ENCODE measurements around the gene CLTCL1.

Gene CLTCL1

DNA sequence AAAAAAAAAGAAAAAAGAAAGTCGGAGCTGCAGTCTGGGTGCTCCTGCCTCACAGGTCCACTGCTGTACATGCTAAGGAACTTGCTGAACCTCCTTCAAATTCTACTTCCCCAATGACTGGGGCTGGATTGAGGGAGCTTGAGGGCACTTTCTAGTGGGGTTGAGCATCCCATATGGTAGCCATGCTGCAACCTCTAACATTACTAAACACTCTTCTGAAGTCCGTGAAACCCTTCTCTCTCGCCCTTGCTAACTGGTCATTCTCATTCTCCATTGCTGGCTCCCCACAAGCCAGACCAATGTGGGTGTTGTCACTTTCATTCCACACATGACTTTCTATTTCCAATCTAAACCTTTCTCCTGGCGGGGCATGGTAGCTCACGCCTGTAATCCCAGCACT is 148.3 kb downstream of the CLTCL1 start:
- H3K9me3 Mint-ChIP-seq = no peaks in the 10 kb centered on the region
- peak overlapping the region; percentile 73 for H3K27ac Mint-ChIP-seq
- TF ChIP-seq, protein P1, sequence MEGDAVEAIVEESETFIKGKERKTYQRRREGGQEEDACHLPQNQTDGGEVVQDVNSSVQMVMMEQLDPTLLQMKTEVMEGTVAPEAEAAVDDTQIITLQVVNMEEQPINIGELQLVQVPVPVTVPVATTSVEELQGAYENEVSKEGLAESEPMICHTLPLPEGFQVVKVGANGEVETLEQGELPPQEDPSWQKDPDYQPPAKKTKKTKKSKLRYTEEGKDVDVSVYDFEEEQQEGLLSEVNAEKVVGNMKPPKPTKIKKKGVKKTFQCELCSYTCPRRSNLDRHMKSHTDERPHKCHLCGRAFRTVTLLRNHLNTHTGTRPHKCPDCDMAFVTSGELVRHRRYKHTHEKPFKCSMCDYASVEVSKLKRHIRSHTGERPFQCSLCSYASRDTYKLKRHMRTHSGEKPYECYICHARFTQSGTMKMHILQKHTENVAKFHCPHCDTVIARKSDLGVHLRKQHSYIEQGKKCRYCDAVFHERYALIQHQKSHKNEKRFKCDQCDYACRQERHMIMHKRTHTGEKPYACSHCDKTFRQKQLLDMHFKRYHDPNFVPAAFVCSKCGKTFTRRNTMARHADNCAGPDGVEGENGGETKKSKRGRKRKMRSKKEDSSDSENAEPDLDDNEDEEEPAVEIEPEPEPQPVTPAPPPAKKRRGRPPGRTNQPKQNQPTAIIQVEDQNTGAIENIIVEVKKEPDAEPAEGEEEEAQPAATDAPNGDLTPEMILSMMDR (IDR thresholded peaks at IDR 0.05) = no peak
- no peak for DNase-seq
- H3K36me3 Mint-ChIP-seq (ENCODE audit: low read depth) = peaks cover 17% of the 10 kb centered on the region
- H3K27me3 Mint-ChIP-seq (ENCODE audit: low read depth, poor library complexity) = peaks cover 39% of the 10 kb centered on the region
- peaks cover 23% of the 10 kb centered on the region for H3K4me1 Mint-ChIP-seq
- peak overlapping the region; percentile 96 for H3K4me3 Mint-ChIP-seq

DNA sequence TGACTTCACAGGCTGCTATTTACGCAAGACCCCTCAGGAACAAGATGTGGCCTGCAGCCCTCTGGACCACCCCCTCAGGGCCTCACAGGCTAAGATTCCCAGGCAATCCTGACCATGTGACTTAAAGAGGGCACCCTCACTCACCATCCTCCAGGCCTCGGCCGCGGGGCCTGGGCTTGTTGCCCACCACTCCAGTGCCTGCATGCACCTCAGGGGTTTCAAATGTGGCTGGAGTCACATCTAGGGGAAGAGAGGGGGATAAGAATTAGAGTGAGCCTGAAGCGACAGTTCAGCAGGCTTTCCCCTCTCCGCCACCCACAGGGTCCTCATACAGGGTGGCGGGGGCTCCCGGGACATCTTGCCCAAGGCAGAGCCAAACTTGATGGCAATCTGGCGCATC is 149.1 kb downstream of the CLTCL1 start:
- peak overlapping the region; percentile 96 for H3K4me3 Mint-ChIP-seq
- no peak for DNase-seq
- TF ChIP-seq, protein P1 (IDR thresholded peaks at IDR 0.05) = no peak
- peaks cover 30% of the 10 kb centered on the region for H3K27me3 Mint-ChIP-seq (ENCODE audit: low read depth, poor library complexity)
- peaks cover 23% of the 10 kb centered on the region for H3K4me1 Mint-ChIP-seq
- H3K27ac Mint-ChIP-seq = no peak overlapping the region
- no peaks in the 10 kb centered on the region for H3K9me3 Mint-ChIP-seq
- peaks cover 17% of the 10 kb centered on the region for H3K36me3 Mint-ChIP-seq (ENCODE audit: low read depth)

- Mint-ChIP-seq H3K27ac (no peak overlapping the region), H3K36me3 (ENCODE audit: low read depth) (peaks cover 36% of the 10 kb centered on the region), H3K4me1 (peaks cover 23% of the 10 kb centered on the region), H3K9me3 (no peaks in the 10 kb centered on the region), H3K4me3 (no peak overlapping the region), H3K27me3 (ENCODE audit: low read depth, poor library complexity) (peaks cover 7% of the 10 kb centered on the region)
- DNase-seq = no peak
- TF ChIP-seq, protein P1 (IDR thresholded peaks at IDR 0.05) = no peak
These were observed 151.5 kb downstream of the CLTCL1 start for GRCh38 chr22:19139974-19140373.

DNA sequence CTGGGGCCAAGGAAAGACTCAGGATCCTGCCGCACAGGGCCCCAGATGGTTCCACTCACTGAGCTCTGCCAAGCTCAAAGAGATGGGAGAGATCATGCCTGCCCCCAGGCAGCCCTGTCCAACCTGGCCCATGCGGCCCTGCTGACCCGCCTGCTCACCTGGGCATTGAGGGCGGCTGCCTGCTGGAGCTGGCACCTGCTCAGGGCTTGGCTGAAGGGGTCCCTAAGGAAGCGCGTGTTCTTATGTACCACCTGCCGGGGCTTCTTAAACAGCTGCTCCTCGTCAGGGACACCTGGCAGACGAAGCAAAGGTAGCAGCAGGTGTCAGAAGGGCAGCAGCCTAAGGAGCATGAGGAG is 152.5 kb downstream of the CLTCL1 start:
- no peak overlapping the region for H3K4me3 Mint-ChIP-seq
- H3K27ac Mint-ChIP-seq = no peak overlapping the region
- peaks cover 14% of the 10 kb centered on the region for H3K4me1 Mint-ChIP-seq
- H3K27me3 Mint-ChIP-seq (ENCODE audit: low read depth, poor library complexity) = peaks cover 4% of the 10 kb centered on the region
- peaks cover 36% of the 10 kb centered on the region for H3K36me3 Mint-ChIP-seq (ENCODE audit: low read depth)
- H3K9me3 Mint-ChIP-seq = no peaks in the 10 kb centered on the region
- TF ChIP-seq, protein P1 (IDR thresholded peaks at IDR 0.05) = no peak
- DNase-seq = no peak

DNA sequence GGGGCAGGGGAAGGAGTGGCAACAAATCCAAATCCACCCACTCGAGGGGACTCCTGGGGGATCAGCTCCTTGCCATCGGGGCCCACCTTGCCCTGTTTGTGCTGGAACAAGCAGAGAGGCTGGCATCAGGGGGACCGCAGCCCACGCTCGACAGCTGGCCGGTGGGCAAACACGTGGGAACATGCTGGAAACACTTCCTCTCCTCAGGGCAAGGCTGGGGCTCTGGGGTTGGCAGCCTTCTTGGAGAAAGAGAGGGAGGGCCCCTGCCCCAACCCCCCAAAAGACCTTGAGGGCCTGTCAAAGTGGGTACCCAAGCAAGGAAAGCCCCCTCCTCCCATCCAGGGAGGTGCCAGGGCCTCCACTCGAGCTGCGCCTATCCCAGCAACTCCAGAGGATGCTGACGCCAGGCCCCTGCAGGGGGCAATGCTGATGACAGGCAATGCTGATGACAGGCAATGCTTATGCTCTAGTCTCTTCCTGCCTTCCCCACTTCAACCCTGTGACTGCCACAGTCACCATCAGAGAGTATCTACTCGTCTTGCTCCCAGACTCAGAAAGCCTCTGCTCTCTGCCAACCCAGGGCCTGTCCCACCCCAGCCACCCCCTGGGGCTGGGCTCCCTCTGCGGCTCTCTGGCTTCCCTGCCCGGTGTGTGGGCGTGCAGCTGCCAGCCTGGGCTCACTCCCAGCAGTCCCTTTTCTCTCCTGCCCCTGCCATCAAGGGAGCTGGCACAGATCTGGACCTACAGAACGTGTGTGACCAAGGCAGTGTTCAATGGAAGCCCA is 153.1 kb downstream of the CLTCL1 start:
- Mint-ChIP-seq H3K27me3 (ENCODE audit: low read depth, poor library complexity) (peaks cover 2% of the 10 kb centered on the region), H3K4me3 (no peak overlapping the region), H3K27ac (no peak overlapping the region), H3K36me3 (ENCODE audit: low read depth) (peaks cover 36% of the 10 kb centered on the region), H3K9me3 (no peaks in the 10 kb centered on the region), H3K4me1 (peaks cover 8% of the 10 kb centered on the region)
- DNase-seq = no peak
- TF ChIP-seq, protein P1 (IDR thresholded peaks at IDR 0.05) = no peak
